HG02943 (cell line): Measurements from ENCODE around the gene CARM1.
"Not testable (repeated sequence)": the region's sequence is repeated elsewhere in the genome, so short reads cannot be mapped to it uniquely, and the experiment has no call there.

Experiments
- ATAC-seq: cut with Tn5 transposase; IDR thresholded peaks from one replicate; pipeline ENCODE4 v1.9.1; 2021; ENCODE audit warnings: mild to moderate bottlenecking, low read depth, moderate library complexity; ENCODE audit not compliant: unreplicated experiment

The CARM1 gene

GRCh38 chr19:10872546-10873107 is 1.3 kb downstream of the CARM1 start:
- ATAC-seq, result no peak

- ATAC-seq, result no peak
These were observed 2.7 kb downstream of the CARM1 start for GRCh38 chr19:10874024-10874423.

- no peak for ATAC-seq
These were observed 5.3 kb downstream of the CARM1 start for GRCh38 chr19:10876459-10877240.

- not testable (repeated sequence) for ATAC-seq
These were observed 6.3 kb downstream of the CARM1 start for GRCh38 chr19:10877608-10878007.

- no peak for ATAC-seq
These were observed 6.9 kb downstream of the CARM1 start for GRCh38 chr19:10878253-10878652.

GRCh38 chr19:10881403-10882107 is 10.2 kb downstream of the CARM1 start:
- ATAC-seq, result no peak

GRCh38 chr19:10882108-10882457 is 10.7 kb downstream of the CARM1 start:
- no peak for ATAC-seq

- ATAC-seq, result no peak
These were observed 12.9 kb downstream of the CARM1 start for GRCh38 chr19:10884274-10884673.

GRCh38 chr19:10885201-10886169 is 14.1 kb downstream of the CARM1 start:
- ATAC-seq, result no peak

GRCh38 chr19:10887616-10888367 is 16.4 kb downstream of the CARM1 start:
- ATAC-seq, result no peak

GRCh38 chr19:10888421-10888866 is 17.1 kb downstream of the CARM1 start:
- no peak for ATAC-seq

GRCh38 chr19:10889880-10890279 is 18.5 kb downstream of the CARM1 start:
- no peak for ATAC-seq

- no peak for ATAC-seq
These were observed 20.2 kb downstream of the CARM1 start for GRCh38 chr19:10891405-10892086.

GRCh38 chr19:10892256-10892655 is 20.9 kb downstream of the CARM1 start:
- no peak for ATAC-seq

GRCh38 chr19:10894911-10895213 is 23.5 kb downstream of the CARM1 start:
- no peak for ATAC-seq

GRCh38 chr19:10895363-10895762 is 24.0 kb downstream of the CARM1 start:
- ATAC-seq, result no peak

GRCh38 chr19:10895920-10896319 is 24.6 kb downstream of the CARM1 start:
- ATAC-seq, result no peak

GRCh38 chr19:10896851-10897526 is 25.6 kb downstream of the CARM1 start:
- ATAC-seq, result no peak

GRCh38 chr19:10898633-10899032 is 27.3 kb downstream of the CARM1 start:
- ATAC-seq, result no peak
